ENCODE results near the gene SMAD5. TPM values are rescaled to one million over a fixed set of nuclear protein-coding genes. Genes with fewer than 3 reads are reported as not detected.

The SMAD5 gene
- total RNA-seq, 1 donor from 2014 or later = 93.4 TPM

- H3K36me3 Mint-ChIP-seq = peaks cover 2% of the 10 kb centered on the region
- H3K27me3 Mint-ChIP-seq (ENCODE audit: low read depth) = peaks cover 4% of the 10 kb centered on the region
- H3K27ac Mint-ChIP-seq = no peak overlapping the region
- peak in 1 of 2 experiments; percentile 7 for DNase-seq (ENCODE audit: low spot score in 2 of 2, unreplicated experiment in 2 of 2)
- H3K4me1 Mint-ChIP-seq = peaks cover 15% of the 10 kb centered on the region
- H3K4me3 Mint-ChIP-seq = peak overlapping the region; percentile 62
- no peak for TF ChIP-seq CTCF (IDR thresholded peaks at IDR 0.05; ENCODE audit: unreplicated experiment)
- peaks cover 6% of the 10 kb centered on the region for H3K9me3 Mint-ChIP-seq
Measured at GRCh38 chr5:136203303-136203922, 70.8 kb downstream of the SMAD5 start.

GRCh38 chr5:136205061-136205702 is 72.5 kb downstream of the SMAD5 start:
- Mint-ChIP-seq H3K27ac (no peak overlapping the region), H3K4me3 (no peak overlapping the region), H3K9me3 (peaks cover 6% of the 10 kb centered on the region), H3K27me3 (ENCODE audit: low read depth) (peaks cover 5% of the 10 kb centered on the region), H3K4me1 (peaks cover 15% of the 10 kb centered on the region), H3K36me3 (peaks cover 2% of the 10 kb centered on the region)
- TF ChIP-seq CTCF (IDR thresholded peaks at IDR 0.05; ENCODE audit: unreplicated experiment) = no peak
- no peak for DNase-seq (ENCODE audit: low spot score in 2 of 2, unreplicated experiment in 2 of 2)

DNA sequence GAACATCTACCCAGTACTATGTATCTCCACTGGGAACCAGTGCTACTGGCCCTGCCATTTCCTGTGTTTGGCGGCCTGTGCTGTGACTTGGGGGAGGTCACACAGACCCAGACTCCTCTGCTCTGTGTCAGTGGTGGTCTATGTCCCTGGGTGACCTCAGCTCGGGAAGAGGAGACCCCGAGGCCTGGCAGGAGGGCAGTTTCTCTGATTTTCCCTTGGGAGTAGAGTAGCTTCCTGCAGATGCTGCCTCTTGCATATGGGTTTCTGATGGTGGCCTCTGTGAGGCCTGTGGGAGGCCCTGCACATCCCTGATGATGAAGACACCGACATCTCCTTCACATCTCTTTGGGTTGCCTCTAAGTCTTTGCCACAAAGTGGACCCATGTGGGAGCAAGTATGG is 73.3 kb downstream of the SMAD5 start:
- no peak for DNase-seq (ENCODE audit: low spot score in 2 of 2, unreplicated experiment in 2 of 2)
- peaks cover 3% of the 10 kb centered on the region for H3K27me3 Mint-ChIP-seq (ENCODE audit: low read depth)
- H3K4me1 Mint-ChIP-seq = peaks cover 15% of the 10 kb centered on the region
- H3K36me3 Mint-ChIP-seq = peaks cover 2% of the 10 kb centered on the region
- no peak for TF ChIP-seq CTCF (IDR thresholded peaks at IDR 0.05; ENCODE audit: unreplicated experiment)
- no peak overlapping the region for H3K4me3 Mint-ChIP-seq
- H3K27ac Mint-ChIP-seq = no peak overlapping the region
- H3K9me3 Mint-ChIP-seq = peaks cover 6% of the 10 kb centered on the region

GRCh38 chr5:136206361-136206760 is 73.7 kb downstream of the SMAD5 start:
- TF ChIP-seq CTCF (IDR thresholded peaks at IDR 0.05; ENCODE audit: unreplicated experiment) = no peak
- H3K27ac Mint-ChIP-seq = no peak overlapping the region
- DNase-seq (ENCODE audit: low spot score in 2 of 2, unreplicated experiment in 2 of 2) = no peak
- H3K9me3 Mint-ChIP-seq = peaks cover 6% of the 10 kb centered on the region
- H3K4me1 Mint-ChIP-seq = peaks cover 15% of the 10 kb centered on the region
- peaks cover 3% of the 10 kb centered on the region for H3K27me3 Mint-ChIP-seq (ENCODE audit: low read depth)
- peaks cover 2% of the 10 kb centered on the region for H3K36me3 Mint-ChIP-seq
- no peak overlapping the region for H3K4me3 Mint-ChIP-seq

DNA sequence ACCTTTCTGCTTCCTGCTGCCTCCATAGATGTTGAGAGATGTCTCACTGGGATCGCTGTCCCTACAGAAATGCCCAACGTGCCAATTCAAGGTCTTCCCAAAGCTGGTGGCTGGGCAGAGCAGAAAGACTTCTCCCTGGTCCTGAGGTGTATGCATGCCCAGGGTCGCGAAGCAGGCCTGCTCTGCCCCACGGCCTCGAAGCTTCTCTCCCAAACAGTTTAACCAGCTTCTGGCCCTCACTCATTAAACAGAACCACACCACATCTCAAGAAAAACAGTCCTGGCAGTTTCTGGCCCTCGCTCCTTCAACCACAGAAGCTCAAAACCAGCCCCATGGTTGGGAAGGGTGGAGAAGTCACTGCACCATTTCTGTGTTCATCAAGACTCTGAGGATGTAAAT is 75.0 kb downstream of the SMAD5 start:
- Mint-ChIP-seq H3K4me3 (no peak overlapping the region), H3K36me3 (peaks cover 2% of the 10 kb centered on the region), H3K9me3 (peaks cover 6% of the 10 kb centered on the region), H3K4me1 (peaks cover 8% of the 10 kb centered on the region), H3K27ac (no peak overlapping the region), H3K27me3 (ENCODE audit: low read depth) (peaks cover 3% of the 10 kb centered on the region)
- DNase-seq (ENCODE audit: low spot score in 2 of 2, unreplicated experiment in 2 of 2) = no peak
- TF ChIP-seq CTCF (IDR thresholded peaks at IDR 0.05; ENCODE audit: unreplicated experiment) = no peak

Measured in mesothelial cell of epicardium (in vitro differentiated cells).